Measurements from ENCODE around the gene OR4E1.
"Not testable (repeated sequence)": the region's sequence is repeated elsewhere in the genome, so short reads cannot be mapped to it uniquely, and the experiment has no call there.

Gene OR4E1

DNA sequence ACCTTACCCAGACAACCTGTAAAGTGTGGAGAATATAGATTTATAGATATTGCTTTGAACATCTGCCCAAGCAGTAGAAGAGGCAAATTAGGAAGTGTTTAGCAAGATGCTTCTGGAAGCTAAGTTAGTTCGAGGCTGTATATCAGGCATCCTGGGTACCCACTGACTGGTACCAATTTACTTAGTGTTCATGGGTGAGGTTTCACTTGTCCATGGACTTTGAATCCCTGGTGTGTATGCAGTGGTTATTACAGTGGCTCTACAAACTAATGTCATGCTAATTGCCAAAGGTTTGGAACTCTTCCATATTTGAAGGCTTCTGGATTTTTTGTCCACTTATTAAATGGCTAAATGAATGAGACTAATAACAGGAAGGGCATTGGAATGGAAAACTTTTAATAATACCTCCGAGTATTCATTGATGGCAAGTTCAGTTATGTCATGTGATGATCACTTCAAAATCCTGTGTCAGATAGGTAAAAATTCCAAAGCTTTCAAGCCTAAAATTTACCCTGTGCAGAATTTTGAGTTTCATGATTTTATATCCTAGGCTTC is 20.2 kb downstream of the OR4E1 start, which contains the start of gene OR4E2:
Gene OR4E2, plus strand, starts transcription at position 505 of the 555 bp plus-strand sequence. CDS start 11,248 bp downstream, outside the sequence.
- DNase-seq (ENCODE audit: low spot score): no peak

DNA sequence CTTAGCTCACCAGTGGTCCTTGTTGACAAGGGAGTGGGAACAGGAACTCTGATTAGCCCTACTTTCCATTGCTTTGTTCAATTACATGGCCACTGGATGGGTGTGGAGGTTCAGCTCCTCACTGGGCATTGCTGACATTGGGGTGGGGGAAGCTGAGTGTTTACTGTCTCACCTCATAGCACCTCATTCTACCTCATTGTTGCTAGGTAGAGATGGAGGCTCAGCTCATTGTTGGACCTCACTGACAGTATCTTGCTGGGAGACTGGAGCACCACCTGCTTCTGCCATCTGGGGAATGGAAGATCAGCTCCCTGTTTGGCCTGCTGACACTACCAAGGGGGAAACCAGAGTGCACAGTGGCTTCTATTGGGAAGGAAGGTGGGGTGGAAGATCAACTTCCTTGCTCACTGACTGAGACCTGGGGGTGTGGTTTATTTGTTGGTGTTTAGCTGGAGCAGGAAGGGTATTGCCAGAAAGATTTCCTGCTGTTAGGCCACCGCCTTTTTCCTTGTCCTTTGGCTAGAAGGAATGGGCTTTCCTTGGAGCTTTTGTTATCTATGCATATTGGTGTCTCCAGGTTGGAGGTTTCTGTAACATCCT is 21.3 kb downstream of the OR4E1 start:
- no peak for DNase-seq (ENCODE audit: low spot score)

DNA sequence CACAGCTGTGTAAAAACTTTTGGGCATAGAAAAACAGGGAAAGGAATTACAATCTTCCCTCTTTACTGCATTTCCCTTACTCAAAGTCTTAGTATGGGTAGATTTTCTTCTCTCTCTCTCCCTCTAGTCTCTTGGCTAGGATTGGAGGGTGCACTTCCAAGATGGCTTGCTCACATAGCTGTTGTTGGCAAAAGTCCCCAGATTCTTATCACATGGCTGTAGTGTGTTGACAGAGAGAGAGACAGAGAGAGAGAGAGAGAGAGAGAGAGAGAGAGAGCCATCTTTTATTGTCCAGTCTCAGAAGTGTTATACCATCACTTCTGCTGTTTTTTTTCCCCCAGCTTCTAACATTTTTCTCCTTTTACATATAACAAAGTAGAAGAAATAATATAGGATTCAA is 26.2 kb downstream of the OR4E1 start:
- no peak for DNase-seq (ENCODE audit: low spot score)

DNA sequence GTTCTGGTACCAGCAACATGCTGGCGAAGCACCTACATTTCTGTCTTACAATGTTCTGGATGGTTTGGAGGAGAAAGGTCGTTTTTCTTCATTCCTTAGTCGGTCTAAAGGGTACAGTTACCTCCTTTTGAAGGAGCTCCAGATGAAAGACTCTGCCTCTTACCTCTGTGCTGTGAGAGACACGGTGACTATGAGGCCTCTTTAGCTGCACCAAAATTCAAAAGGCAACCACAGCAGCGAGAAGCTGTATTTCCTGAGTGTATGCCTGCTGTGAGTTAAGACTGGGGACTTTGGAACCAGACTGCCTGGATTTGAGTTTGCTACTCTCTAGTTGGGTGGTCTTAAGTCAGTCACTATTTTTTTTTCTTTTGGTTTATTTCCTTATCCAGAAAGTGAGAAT is 30.2 kb downstream of the OR4E1 start:
- DNase-seq (ENCODE audit: low spot score): no peak

DNA sequence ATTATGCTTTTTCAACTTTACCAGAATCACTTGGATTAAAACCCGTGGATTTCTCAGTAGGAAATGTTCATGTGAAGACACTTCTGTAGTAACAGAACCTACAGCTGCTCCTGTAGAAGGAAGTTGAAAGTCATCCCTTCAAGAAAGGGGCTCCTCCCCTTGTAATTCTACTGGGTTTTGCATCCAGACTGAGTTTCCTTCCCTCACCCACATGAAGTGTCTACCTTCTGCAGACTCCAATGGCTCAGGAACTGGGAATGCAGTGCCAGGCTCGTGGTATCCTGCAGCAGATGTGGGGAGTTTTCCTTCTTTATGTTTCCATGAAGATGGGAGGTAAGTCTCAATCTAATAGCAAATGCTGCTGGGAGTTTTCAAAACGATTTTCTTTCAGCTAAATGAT is 30.9 kb downstream of the OR4E1 start:
- no peak for DNase-seq (ENCODE audit: low spot score)

DNA sequence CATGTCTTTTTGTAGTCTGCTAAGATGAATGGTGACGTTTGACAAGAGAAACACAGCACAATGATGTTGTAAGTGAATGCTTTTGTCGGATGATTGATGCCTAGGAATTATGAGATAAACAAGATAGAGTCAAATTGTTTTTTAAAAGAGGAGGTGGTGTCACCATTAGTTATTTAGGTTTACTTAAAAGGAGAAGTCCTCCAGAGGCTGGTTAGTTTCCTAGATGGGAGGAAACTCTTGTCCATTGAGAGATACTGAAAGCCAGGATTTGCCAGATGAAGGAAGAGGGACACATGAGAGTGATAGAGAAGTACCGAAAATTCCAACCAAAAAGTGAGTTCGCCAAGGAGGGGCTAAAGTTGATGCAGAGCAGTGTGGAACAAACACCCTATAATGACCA is 38.8 kb downstream of the OR4E1 start, which contains the start of gene OR10G2:
Gene OR10G2, minus strand, starts transcription at position 101 of the 400 bp plus-strand sequence. Its CDS starts 98 bp downstream, at position 3.
- no peak for DNase-seq (ENCODE audit: low spot score)

DNA sequence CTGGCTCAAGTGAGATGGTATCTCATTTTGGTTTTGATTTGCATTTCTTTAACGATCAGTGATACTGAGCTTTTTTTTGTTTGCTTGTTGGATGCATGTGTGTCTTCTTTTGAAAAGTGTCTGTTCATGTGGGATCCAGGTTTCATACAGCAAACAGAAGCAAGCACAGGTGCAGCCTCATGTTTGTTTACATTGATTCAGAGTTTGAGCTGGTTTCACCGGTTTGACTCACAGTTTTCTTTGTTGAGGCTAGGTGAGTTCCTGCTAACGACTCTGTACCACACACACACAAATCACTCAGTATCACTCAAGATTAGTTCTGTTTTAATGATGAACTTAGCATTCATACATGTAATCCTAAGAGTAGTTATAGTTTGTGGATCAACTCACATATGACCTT is 42.5 kb downstream of the OR4E1 start:
- DNase-seq (ENCODE audit: low spot score): peak; percentile 29

DNA sequence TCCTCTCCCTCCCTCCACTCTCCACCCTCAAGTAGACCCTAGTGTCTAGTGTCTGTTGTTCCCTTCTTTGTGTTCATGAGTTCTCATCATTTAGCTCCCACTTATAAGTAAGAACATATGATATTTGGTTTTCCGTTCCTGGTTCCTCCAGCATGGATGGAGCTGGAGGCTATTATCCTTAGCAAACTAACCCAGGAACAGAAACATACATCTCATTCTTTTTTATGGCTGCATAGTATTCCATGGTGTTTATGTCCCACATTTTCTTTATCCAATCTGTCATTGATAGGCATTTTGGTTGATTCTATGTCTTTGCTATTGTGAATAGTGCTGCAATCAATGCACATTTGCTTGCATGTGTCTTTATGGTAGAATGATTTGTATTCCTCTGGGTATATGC is 43.1 kb downstream of the OR4E1 start:
- DNase-seq (ENCODE audit: low spot score): not testable (repeated sequence)

DNA sequence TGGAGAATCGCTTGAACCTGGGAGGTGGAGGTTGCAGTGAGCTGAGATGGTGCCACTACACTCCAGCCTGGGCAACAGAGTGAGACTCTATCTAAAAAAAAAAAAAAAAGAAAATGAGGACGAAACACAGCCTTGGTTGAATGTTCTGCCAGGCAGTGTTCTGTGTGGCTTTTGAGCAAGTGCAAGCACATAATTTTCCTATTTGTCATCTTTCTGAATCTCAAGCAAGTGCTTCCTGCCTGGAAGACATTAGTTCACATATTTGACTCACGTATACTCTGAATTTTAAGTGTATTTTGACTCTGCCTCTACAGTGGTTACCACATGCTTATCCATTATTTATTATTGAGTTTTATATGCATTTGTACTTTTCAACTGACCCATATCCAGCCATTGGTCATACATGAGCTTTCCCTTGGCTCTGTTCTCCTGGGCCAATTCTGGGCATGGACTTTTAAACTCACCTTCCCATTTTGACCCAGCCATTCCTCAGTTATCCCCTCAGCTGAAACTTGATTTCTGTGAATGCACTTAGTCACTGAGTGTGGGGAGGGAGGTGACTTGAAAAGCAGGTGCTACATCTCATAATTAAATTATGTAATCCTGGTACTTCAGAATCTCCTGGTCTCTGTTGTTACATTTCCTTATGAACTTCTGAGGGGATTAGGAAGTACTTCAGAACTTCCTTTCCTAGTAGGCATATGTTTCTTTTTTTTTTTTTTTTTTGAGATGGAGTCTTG is 47.0 kb downstream of the OR4E1 start:
- peak; percentile 61 for DNase-seq (ENCODE audit: low spot score)
